Activated T-helper 17 cell treated with anti-CD3 and anti-CD28 coated beads, Interleukin-2, amount 50 U/mL, for 72 hours (primary cell): Measurements from ENCODE around the gene KLC4. TPM values are rescaled to one million over a fixed set of nuclear protein-coding genes. Genes with fewer than 3 reads are reported as not detected.

Source experiments
- ATAC-seq: fragments of 150-1000 bp; cut with Tn5 transposase; replicated peaks from 2 replicates; pipeline ENCODE4 v1.10.0; 2021; ENCODE audit warnings: mild to moderate bottlenecking, moderate library complexity
- H3K27ac Mint-ChIP-seq: one replicate; pipeline ENCODE4 v1.8.0; 2022; ENCODE audit warnings: mixed read lengths
- H3K27me3 Mint-ChIP-seq: one replicate; pipeline ENCODE4 v1.8.0; 2022; ENCODE audit warnings: mixed read lengths
- H3K36me3 Mint-ChIP-seq: one replicate; pipeline ENCODE4 v1.8.0; 2022; ENCODE audit warnings: low read depth, mild to moderate bottlenecking, mixed read lengths
- H3K4me1 Mint-ChIP-seq: one replicate; pipeline ENCODE4 v1.8.0; 2022; ENCODE audit warnings: mixed read lengths
- H3K4me3 Mint-ChIP-seq: one replicate; pipeline ENCODE4 v1.8.0; 2022; ENCODE audit warnings: mild to moderate bottlenecking, mixed read lengths
- H3K9me3 Mint-ChIP-seq: one replicate; pipeline ENCODE4 v1.8.0; 2022; ENCODE audit warnings: mixed read lengths
- total RNA-seq, 2 donors: library from RNA; stranded (reverse); gene quantifications; one replicate each; pipeline ENCODE4 v1.2.3, GENCODE V29; 2022

Gene KLC4
- total RNA-seq = 10 to 100 TPM; 19.7 to 31.4 TPM

GRCh38 chr6:43059168-43060033 lies at the start of gene KLC4, which contains the start of gene MRPL2:
TSS of gene KLC4 (plus strand) at chr6:43059631. CDS start at chr6:43061336, 1,705 bp downstream.
TSS of gene MRPL2 (minus strand) at chr6:43059434. CDS start at chr6:43059381, 53 bp downstream.
- Mint-ChIP-seq H3K36me3 (peaks cover 54% of the 10 kb centered on the region), H3K4me3 (peak within 1 kb of the TSS; percentile 95), H3K27ac (peak within 1 kb of the TSS; percentile 98), H3K4me1 (peaks cover 20% of the 10 kb centered on the region), H3K9me3 (no peaks in the 10 kb centered on the region), H3K27me3 (no peaks in the 10 kb centered on the region)
- peak; percentile 97 for ATAC-seq

GRCh38 chr6:43011207-43011606 lies 48.2 kb upstream of the KLC4 start:
- Mint-ChIP-seq H3K4me1 (peaks cover 36% of the 10 kb centered on the region), H3K27ac (peak overlapping the region; percentile 96), H3K9me3 (no peaks in the 10 kb centered on the region), H3K36me3 (peaks cover 92% of the 10 kb centered on the region), H3K4me3 (peak overlapping the region; percentile 94), H3K27me3 (no peaks in the 10 kb centered on the region)
- no peak for ATAC-seq

GRCh38 chr6:43012364-43012763 lies 47.1 kb upstream of the KLC4 start:
- peaks cover 92% of the 10 kb centered on the region for H3K36me3 Mint-ChIP-seq
- peaks cover 37% of the 10 kb centered on the region for H3K4me1 Mint-ChIP-seq
- peak overlapping the region; percentile 94 for H3K4me3 Mint-ChIP-seq
- H3K9me3 Mint-ChIP-seq = no peaks in the 10 kb centered on the region
- ATAC-seq = no peak
- H3K27me3 Mint-ChIP-seq = no peaks in the 10 kb centered on the region
- peak overlapping the region; percentile 96 for H3K27ac Mint-ChIP-seq

GRCh38 chr6:43013097-43013842 lies 46.2 kb upstream of the KLC4 start:
- peak overlapping the region; percentile 96 for H3K27ac Mint-ChIP-seq

GRCh38 chr6:43013843-43014433 lies 45.5 kb upstream of the KLC4 start, which contains the start of the genes KLHDC3 and MEA1:
TSS of gene KLHDC3 (plus strand) at chr6:43014249. CDS start at chr6:43017193, 2,944 bp downstream.
TSS of gene MEA1 (minus strand) at chr6:43013946. CDS start at chr6:43013813, 133 bp downstream.
- Mint-ChIP-seq H3K4me3 (peak within 1 kb of the TSS; percentile 94), H3K36me3 (peaks cover 92% of the 10 kb centered on the region), H3K9me3 (no peaks in the 10 kb centered on the region), H3K27me3 (no peaks in the 10 kb centered on the region), H3K27ac (peak within 1 kb of the TSS; percentile 96), H3K4me1 (peaks cover 37% of the 10 kb centered on the region)
- ATAC-seq = peak; percentile 96

More at GRCh38 chr6:43013097-43013842, 46.2 kb upstream of the KLC4 start:
- Mint-ChIP-seq H3K36me3 (peaks cover 92% of the 10 kb centered on the region), H3K4me1 (peaks cover 37% of the 10 kb centered on the region), H3K4me3 (peak overlapping the region; percentile 94), H3K9me3 (no peaks in the 10 kb centered on the region), H3K27me3 (no peaks in the 10 kb centered on the region)
- ATAC-seq = peak; percentile 43

- Mint-ChIP-seq H3K36me3 (peaks cover 92% of the 10 kb centered on the region), H3K4me1 (peaks cover 37% of the 10 kb centered on the region)
- ATAC-seq = no peak
Measured at GRCh38 chr6:43014434-43014909, 45.0 kb upstream of the KLC4 start.

GRCh38 chr6:43016176-43016942 lies 43.1 kb upstream of the KLC4 start:
- no peaks in the 10 kb centered on the region for H3K9me3 Mint-ChIP-seq
- peak overlapping the region; percentile 58 for H3K27ac Mint-ChIP-seq
- H3K4me3 Mint-ChIP-seq = peak overlapping the region; percentile 94
- no peaks in the 10 kb centered on the region for H3K27me3 Mint-ChIP-seq
- peaks cover 85% of the 10 kb centered on the region for H3K36me3 Mint-ChIP-seq
- H3K4me1 Mint-ChIP-seq = peaks cover 32% of the 10 kb centered on the region
- no peak for ATAC-seq

More at GRCh38 chr6:43014434-43014909, 45.0 kb upstream of the KLC4 start:
- Mint-ChIP-seq H3K9me3 (no peaks in the 10 kb centered on the region), H3K27ac (peak overlapping the region; percentile 96), H3K27me3 (no peaks in the 10 kb centered on the region), H3K4me3 (peak overlapping the region; percentile 94)

- Mint-ChIP-seq H3K36me3 (peaks cover 79% of the 10 kb centered on the region), H3K27me3 (no peaks in the 10 kb centered on the region), H3K4me1 (peaks cover 26% of the 10 kb centered on the region), H3K9me3 (no peaks in the 10 kb centered on the region), H3K27ac (peak overlapping the region; percentile 34), H3K4me3 (no peak overlapping the region)
- no peak for ATAC-seq
Measured at GRCh38 chr6:43016943-43017334, 42.5 kb upstream of the KLC4 start.

GRCh38 chr6:43019152-43019551 lies 40.3 kb upstream of the KLC4 start:
- ATAC-seq = no peak
- H3K9me3 Mint-ChIP-seq = no peaks in the 10 kb centered on the region
- no peak overlapping the region for H3K27ac Mint-ChIP-seq
- no peak overlapping the region for H3K4me3 Mint-ChIP-seq
- H3K36me3 Mint-ChIP-seq = peaks cover 65% of the 10 kb centered on the region
- H3K27me3 Mint-ChIP-seq = no peaks in the 10 kb centered on the region
- H3K4me1 Mint-ChIP-seq = peaks cover 16% of the 10 kb centered on the region

- peak overlapping the region; percentile 86 for H3K4me3 Mint-ChIP-seq
- H3K9me3 Mint-ChIP-seq = no peaks in the 10 kb centered on the region
- peaks cover 68% of the 10 kb centered on the region for H3K36me3 Mint-ChIP-seq
- peaks cover 17% of the 10 kb centered on the region for H3K4me1 Mint-ChIP-seq
- no peak overlapping the region for H3K27ac Mint-ChIP-seq
- ATAC-seq = no peak
- H3K27me3 Mint-ChIP-seq = no peaks in the 10 kb centered on the region
Measured at GRCh38 chr6:43020052-43020705, 39.3 kb upstream of the KLC4 start.

- peaks cover 16% of the 10 kb centered on the region for H3K4me1 Mint-ChIP-seq
- peak overlapping the region; percentile 85 for H3K27ac Mint-ChIP-seq
- ATAC-seq = peak; percentile 3
- H3K36me3 Mint-ChIP-seq = peaks cover 74% of the 10 kb centered on the region
- no peaks in the 10 kb centered on the region for H3K27me3 Mint-ChIP-seq
- no peaks in the 10 kb centered on the region for H3K9me3 Mint-ChIP-seq
- H3K4me3 Mint-ChIP-seq = peak overlapping the region; percentile 86
Measured at GRCh38 chr6:43020847-43021246, 38.6 kb upstream of the KLC4 start.

- peak within 1 kb of the TSS; percentile 86 for H3K4me3 Mint-ChIP-seq
- H3K27ac Mint-ChIP-seq = peak within 1 kb of the TSS; percentile 85
- peak; percentile 93 for ATAC-seq
- H3K9me3 Mint-ChIP-seq = no peaks in the 10 kb centered on the region
- peaks cover 12% of the 10 kb centered on the region for H3K4me1 Mint-ChIP-seq
- peaks cover 74% of the 10 kb centered on the region for H3K36me3 Mint-ChIP-seq
- no peaks in the 10 kb centered on the region for H3K27me3 Mint-ChIP-seq
Measured at GRCh38 chr6:43021270-43022047, 38.0 kb upstream of the KLC4 start, which contains the start of gene RRP36. TSS of gene RRP36 (plus strand) at chr6:43021623. CDS start at chr6:43021655, 32 bp downstream.
